Lower leg skin (tissue), 3 donors: ENCODE measurements around the gene NABP2.

Source experiments
- CTCF ChIP-seq, 3 donors: fragments of 450-650 bp; IDR thresholded peaks; one replicate each; pipeline ENCODE4 v1.5.1; 2016; ENCODE audit warnings: antibody characterized with exemption in 3 of 3, mild to moderate bottlenecking in 3 of 3, moderate library complexity in 2 of 3
- POLR2A ChIP-seq, 2 donors: fragments of 450-650 bp; IDR thresholded peaks; one replicate each; pipeline ENCODE4 v1.6.1; 2016 to 2017; ENCODE audit warnings: antibody characterized with exemption in 2 of 2, mild to moderate bottlenecking in 1 of 2, moderate library complexity in 1 of 2

- TF ChIP-seq POLR2A (IDR thresholded peaks at IDR 0.05) = no peak
- no peak for TF ChIP-seq CTCF (IDR thresholded peaks at IDR 0.05)
Observed at GRCh38 chr12:56205445-56205844, 18.7 kb upstream of the NABP2 start.
